Renal cortex interstitium (tissue), 11 donors: Measurements from ENCODE around the gene CREB5. TPM values are rescaled to one million over a fixed set of nuclear protein-coding genes. Genes with fewer than 3 reads are reported as not detected.
"Not testable (repeated sequence)": the region's sequence is repeated elsewhere in the genome, so short reads cannot be mapped to it uniquely, and the experiment has no call there.

Experiments
- DNase-seq, 11 donors: peaks; one replicate each; pipeline ENCODE4 v3.0.0-alpha.2; 2013; ENCODE audit warnings: low read depth in 9 of 11, low spot score in 4 of 11; ENCODE audit errors: extremely low read depth in 1 of 11
- polyA plus RNA-seq, 3 donors: library from polyadenylated mRNA; unstranded; fragments of 120-200 nt; gene quantifications; one replicate each; pipeline ENCODE4 v1.2.1, GENCODE V29; 2013; ENCODE audit not compliant: insufficient read length in 3 of 3

The CREB5 gene
- polyA plus RNA-seq, 3 donors, result 10.3 to 15.8 (median 11.9) TPM

DNA sequence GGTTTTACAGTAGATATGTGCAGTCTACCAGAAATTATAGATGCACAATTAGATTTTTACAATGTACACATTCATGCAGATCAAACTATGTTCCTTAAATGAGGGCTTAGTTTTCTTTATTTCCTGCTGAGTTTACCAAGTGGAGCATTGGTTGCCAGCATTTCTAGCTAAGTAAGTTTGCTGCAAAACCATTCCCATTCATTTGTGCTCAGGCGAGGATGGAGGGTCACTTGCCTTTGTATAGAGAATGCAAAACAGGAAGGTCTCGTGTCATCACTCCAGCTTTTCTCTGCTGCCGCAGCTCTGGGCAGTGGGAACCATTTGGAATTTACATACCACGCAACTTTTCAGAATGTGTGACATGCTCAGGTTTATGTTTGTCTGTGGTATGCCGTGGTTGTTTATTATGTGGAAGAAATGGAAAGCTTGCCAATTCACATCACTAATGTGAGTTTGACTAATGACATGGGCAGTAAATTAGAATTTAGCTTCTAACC is 347.2 kb downstream of the CREB5 start:
- DNase-seq, result no peak

DNA sequence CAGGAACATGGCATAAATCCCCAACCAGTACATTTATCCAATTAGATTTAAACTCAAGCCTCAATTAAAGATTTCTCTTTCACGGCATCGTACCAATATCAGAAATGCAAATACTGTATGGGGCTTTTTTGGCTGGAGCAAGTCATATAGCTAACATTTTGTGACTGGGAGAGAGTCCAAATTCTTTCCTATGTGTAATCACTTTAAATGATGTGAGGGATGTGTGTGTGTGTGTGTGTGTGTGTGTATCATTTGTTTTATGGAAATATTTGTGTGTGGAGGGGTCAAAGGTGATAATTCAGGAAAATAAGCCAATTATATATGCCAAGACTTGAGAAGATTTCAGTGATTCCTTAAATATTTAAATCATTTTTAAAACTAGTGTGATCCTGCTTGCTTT is 349.2 kb downstream of the CREB5 start:
- DNase-seq, result no peak

DNA sequence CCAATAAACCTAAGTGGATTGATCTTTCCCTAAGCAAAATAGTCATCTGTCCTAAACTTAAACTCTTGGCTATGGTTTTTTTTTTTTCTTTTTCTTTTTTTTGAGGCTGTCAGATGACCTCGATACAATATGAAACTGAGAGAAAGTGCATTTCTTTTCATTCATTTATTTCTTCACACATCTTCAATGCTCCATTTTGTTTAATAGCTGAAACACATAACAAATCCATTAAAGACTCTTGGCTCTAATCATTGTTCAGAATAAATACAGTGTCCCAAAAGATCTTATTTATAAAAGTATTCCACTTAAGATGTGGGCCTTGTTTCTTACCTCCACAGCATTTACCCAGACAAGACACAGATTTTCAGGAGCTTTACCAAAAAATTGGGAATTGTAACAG is 350.3 kb downstream of the CREB5 start:
- no peak for DNase-seq

DNA sequence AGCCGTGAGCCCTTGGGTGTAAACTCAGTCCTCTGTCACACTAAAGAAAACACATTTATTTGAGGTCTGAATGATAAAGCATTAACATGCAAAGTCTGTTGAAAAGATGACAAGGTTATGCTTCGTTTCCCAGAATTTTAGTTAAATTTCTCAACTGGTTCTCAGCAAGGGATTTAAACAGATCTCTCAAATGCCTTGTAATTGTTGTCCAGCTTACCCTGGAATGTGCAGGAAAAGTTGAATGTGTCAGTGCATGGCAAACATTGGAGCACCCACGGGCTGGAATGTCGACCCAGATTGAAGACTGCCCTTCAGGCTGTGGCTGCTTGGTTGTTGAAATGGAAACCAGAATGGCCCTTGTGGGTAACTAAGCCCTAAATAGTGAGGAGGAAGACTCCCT is 354.0 kb downstream of the CREB5 start:
- no peak for DNase-seq

DNA sequence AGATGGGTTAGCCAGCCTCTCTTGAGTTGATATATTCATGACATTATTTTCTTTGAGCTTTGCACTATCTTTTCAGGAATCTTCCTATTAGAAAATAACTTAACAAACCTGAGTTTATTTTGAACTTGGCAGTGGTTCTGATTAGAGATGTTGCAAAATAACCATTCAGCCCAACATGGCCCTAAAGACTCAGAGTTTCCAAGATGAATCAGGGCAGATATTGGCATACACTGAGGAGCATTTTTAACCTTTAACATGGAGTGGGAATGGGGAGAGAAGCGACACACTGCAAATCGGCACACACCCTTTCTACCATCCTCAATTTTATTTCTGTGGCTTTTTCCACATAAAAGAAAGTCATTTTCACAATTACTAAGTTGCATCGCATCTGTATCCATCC is 355.0 kb downstream of the CREB5 start:
- no peak for DNase-seq

DNA sequence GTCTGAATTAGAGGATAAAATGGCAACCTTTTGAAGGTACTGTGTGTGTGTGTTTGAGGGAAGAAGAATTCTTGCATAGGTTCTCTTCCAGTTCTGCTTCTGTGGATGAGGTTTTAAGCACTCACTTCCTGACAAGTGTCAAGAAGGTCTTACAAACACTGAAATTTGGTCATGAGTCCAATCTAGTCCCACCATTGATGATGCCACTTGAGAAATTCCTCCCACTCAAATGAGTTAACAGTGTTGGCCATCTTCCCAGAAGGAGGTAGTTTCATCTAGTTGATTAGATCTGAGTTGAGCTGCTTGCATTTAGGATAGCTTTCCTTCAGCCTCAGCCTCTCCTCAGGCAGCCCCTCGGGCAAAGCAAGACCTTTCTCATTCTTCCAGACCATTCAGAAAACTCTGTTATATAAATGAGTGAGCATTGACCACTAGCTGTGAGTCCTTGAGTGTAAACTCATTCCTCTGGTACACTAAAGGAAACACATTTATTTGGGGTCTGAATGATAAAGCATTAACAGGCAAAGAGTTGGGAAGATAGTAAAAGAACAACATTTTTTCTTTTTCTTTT is 356.3 kb downstream of the CREB5 start:
- no peak for DNase-seq

DNA sequence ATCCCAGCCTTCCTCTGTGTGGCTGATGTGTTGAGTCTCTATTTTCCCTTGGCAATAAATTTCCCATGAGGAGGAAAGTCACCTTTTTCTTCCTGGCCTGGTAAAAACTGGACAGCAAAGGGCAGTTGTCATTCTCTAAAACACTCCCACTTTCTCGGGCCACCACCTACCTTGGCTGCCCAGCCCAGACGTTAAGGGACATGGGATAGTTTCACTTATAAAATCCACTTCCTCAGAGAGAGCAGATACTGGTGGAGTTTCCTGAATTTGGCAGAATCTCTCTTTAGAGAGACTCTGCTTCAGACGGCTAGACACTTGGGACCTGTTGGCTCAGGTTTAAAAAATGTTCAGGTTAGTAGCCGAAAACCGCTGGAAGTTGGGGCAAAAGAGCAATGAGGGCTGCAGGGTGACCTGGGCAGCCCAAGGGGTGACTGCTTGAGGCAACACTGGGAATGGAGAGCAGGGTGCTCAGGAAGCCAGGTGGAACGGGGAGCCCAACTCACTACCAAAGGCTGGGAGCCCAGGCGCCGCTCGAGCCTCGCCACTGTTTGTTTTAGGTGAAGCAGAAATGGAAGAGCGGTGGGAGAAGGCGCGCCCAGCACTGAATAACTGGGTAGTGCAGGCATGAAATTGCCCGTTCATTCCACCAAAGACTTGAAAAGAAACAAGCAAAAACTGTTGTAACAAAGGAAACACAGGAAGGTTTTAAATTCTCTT is 359.7 kb downstream of the CREB5 start:
- DNase-seq, result no peak

DNA sequence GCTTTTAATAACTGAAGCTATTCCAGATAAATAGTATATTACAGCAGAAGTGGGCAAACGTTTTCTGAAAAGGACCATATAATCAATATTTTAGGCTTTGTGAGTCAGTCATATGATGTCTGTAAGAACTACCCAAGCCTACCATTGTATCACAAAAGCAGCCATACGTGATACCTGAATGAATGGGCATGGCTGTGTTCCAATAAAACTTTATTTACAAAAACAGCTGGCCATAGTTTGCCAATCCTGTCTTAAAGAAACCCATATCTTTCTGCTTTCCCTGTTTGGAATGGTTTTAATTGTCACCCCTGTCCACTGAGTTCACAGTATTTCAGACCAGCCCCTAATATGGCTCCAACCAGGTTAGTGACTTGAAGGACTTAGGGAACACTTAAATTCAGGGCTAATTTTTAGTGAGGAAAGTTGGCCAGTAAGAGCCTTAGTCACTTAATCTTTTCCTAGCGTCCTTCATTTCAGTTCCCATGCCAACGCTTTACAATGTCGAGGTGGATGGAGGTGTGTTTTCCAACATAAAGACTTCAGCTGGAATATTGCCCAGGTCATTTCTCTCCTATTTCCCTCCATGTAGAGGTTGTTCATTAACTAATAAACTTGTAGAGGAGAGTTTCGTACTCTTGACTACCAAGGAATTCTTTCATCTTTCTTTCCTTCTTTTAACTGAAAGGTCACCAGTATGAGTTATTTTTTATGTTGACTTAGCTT is 361.3 kb downstream of the CREB5 start:
- DNase-seq, result no peak

DNA sequence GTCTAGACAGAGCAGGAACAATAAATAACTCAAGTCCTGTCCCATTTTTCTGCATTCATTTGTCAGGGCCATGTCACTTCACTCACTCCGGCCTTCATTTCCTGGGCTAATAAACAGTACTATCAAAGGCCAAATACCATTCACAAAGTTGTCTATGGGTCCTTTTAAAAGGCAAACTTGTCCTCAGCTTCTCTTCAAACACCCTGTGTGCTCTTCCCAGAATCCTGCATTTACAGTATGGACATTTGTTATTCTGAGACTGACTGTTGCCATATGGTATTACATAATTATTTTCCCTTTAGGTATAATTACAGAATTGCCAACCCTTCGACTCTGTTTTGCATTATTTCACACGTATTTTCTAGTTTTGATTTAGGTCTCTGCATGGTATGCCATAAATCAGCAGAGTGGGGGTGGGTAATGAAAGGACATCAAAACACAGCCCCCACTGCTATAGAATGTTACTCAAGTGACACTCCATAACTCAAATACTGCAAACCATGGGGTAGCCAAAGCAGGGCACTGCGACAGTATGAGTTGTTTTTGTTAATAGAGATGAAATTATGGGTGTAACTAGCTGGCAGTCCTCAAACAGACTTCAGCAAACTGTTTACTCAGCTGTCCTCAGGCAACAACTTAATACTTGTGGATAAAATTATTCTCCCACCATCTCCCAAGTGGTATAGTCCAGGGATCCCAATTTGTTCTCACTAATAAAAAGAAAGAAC is 362.1 kb downstream of the CREB5 start:
- DNase-seq, result no peak

DNA sequence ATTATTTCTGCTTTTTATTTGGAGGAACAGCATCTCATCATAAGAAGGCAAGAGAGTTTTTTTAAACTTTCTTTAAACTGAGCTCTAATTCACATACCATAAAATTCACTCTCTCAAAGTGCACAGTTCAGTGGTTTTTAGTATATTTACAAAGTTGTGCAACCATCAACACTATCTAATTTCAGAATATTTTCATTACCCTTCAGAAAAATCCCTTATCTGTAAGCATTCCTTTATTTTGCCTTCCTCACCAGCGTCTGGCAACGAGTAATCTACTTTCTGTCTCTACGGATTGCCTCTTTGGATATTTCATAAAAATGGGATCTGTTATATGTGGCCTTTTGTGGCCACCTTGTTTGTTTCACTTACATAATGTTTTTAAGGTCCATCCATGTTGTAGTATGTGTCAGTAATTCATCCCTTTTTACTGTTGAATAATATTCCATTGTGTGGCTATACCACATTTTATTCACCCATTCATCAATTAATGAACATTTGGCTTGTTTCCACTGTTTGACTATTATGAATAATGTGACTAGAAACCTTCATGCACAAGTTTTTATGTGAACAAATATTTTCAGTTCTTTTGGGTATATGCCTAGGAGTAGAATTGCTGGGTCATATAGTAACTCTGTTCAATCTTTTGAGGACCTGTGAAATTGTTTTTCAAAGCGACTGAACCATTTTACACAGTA is 364.3 kb downstream of the CREB5 start:
- DNase-seq, result no peak

DNA sequence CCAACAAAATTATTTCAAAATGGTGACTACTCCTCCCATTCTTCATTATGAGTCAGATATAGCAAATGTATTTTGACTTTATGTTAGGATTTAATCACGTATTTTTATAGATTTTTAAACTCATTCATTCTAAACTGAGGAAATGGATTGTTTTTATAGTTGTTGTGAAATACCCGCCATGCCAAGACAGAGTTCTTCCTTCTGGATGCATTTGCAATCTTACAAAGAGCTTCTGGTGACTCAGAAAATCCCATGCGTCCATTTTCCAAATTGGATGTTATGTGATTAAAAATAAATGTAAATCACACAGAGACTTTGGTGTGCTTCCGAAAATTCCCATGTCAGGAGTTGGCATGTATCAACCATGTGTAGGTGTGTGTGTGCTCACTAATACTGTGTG is 366.5 kb downstream of the CREB5 start:
- DNase-seq, result no peak

DNA sequence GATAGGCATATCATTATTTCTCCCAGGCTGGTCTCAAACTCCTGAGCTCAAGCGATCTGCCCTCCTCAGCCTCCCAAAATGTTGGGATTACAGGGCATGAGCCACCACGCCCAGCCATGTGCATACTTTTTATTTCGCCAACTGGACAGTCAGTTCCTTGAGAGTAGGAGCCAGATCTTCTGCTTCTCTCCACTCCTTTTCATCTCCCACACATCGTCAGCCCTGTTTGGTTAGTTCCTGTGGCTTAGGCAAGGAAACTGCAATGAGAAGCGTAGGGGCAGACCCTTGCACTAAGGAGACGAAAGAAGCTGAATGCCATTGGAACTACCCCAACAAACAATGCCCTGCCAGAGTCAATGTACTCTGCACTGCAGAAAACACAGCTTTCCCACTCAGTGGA is 367.6 kb downstream of the CREB5 start:
- no peak for DNase-seq

DNA sequence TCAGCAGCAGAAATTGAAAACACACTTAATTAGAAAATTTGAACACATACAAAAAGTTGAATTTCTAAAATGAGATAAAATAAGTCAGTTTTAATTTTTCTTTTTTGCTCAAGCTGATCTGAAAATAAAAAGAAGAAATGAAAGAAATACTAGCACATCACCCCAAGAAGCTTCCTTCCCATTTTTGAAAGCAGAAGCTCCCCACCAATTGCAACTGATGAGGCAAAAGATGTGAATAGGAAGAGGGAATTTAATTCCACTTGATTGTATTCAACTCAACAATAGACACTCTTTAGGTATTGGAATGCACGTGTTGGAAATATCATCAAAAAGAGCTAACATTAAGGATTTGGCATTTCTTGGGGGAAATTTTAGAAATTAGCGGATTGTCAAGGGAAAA is 370.0 kb downstream of the CREB5 start:
- DNase-seq, result no peak

DNA sequence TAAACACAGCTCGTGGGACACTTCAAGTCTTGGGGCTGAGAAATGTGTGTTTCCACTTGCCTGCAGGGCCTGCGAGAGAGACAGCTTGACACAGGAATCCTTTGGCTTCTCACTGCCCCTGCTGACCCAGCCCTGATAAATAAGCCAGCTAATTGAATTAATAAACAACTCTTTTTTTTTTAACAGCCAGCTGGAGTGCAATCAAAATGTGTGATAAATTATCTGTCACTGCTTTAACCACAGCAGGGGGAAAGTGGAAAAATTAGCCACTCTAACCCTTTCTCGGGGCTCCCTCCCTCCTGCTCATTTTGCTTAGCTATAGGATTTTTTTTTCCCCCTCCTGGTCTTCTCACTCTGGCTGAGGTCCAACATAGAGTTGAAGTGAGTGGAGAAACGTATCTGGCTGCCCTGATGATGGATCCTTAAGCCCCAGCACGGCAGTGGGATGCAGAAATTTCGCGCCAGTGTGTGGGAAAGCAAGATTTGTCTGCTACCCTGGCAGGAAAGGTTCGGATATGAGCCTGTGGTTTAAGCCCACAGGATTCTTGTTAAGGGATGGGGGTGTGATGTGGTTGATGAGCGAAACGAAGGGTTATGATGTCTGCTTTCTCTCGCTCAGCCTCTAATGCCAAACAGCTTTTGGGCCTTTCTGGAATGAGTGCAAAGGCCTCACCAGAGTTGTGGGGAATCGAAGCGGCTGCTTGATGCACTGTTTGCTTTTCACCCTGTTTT is 372.0 kb downstream of the CREB5 start:
- peak in 6 of 11 donors; percentile 26 to 53 (median 34) for DNase-seq

DNA sequence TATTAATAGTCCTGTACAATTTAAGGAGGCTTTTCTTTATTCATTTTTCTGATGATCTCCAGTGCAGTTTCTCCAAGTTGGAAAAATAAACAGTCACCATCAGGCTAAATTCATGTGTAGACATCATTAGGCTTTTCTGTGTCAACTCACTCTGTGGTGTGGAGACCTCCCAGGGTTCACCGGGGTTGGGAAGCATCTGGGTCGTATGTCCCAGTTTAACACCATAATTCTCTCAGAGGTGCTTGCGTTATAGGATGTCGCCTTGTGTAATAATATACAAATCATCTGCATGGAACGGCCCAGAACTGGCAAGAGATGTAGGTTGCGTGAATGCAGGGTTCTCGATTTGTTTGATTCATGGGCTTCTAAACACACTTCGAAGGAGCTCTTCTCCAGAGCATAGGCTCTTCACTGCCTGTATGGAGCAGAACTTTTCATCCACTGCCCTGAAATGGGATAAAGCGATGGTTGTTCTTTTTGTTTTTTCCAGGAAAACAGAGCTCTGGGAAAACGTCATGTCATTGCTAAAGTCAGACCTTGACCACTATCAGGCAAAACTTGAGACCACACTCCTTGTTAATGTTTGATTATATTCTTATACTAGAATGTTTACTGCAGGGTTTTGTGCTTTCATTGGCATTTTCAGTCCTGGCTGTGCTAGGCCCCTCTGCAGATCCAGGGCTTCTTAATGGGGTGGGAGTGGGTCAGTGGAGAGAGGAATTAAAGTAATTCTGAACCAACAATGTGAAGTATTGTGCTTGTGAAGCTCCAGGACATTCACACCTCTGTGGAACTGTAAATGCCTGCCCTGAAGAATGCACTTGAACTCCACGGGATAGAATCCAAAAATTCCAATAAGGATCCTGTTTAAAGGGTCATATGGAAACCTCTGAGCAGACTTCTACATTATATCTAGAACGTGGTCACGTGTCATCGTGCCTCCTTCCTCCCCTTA is 373.0 kb downstream of the CREB5 start:
- no peak for DNase-seq

DNA sequence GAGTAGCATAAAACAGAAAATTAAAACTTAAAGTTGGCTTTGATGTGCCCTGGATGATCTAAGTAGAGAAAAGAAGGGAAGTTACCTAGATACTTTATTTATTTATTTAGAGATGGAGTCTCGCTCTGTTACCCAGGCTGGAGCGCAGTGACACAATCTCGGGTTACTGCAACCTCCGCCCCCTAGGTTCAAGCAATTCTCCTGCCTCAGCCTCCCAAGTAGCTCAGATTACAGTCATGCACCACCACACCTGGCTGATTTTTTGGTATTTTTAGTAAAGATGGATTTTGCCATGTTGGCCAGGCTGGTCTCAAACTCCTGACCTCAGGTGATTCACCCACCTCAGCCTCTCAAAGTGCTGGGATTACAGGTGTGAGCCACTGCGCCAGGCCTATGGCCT is 373.8 kb downstream of the CREB5 start:
- DNase-seq, result not testable (repeated sequence)

DNA sequence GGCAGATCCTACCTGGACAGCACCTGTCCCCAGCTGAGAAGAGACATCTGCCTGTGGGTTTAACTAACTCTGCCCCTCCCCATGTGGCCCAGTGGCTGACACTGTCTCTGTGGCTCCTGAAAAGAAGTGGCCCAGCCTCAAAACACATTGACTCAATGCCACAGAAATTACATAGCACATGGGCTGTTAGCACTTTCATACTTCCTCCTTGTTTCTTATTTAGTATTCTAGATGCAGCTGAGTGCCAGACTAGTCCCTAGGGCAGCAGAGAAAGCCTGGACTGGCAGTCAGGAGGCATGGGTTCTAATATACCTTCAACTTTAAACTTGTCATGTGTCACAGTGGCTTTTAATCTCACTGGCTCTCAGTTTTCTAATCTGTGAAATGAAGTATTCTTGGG is 374.8 kb downstream of the CREB5 start:
- no peak for DNase-seq
